ENCODE results near the gene MAML2.

MAML2 gene

GRCh38 chr11:96137373-96137772 is 205.6 kb downstream of the MAML2 start:
- TF ChIP-seq ZNF274 (IDR thresholded peaks at IDR 0.05; ENCODE audit: low read depth, low read length): no peak
- no peak overlapping the region for H3K4me3 ChIP-seq (ENCODE audit: low read length)

- TF ChIP-seq ZNF274 (IDR thresholded peaks at IDR 0.05; ENCODE audit: low read depth, low read length): no peak
- H3K4me3 ChIP-seq (ENCODE audit: low read length): no peak overlapping the region
These were observed 206.2 kb downstream of the MAML2 start for GRCh38 chr11:96136613-96137298.

- TF ChIP-seq ZNF274 (IDR thresholded peaks at IDR 0.05; ENCODE audit: low read depth, low read length): no peak
- no peak overlapping the region for H3K4me3 ChIP-seq (ENCODE audit: low read length)
These were observed 208.4 kb downstream of the MAML2 start for GRCh38 chr11:96134602-96135001.

DNA sequence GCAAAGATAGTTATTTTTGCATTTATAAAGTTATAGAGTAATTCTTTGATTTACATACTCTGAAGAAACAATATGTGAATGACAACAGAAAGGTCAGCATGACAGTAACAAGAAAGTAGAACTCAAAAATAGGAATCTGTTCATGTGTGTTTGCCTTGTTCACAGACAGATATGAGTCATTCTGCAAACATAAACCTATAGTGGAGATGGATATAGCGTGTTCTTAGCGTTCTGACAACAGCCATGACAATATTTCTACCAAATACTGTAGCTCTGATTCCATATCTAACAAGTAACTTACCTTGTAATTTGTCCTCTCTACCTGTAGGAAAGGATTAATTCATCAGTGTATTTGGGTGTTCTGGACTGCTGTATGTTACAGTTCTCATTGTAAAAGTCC is 210.6 kb downstream of the MAML2 start:
- no peak overlapping the region for H3K4me3 ChIP-seq (ENCODE audit: low read length)
- TF ChIP-seq ZNF274 (IDR thresholded peaks at IDR 0.05; ENCODE audit: low read depth, low read length): no peak

DNA sequence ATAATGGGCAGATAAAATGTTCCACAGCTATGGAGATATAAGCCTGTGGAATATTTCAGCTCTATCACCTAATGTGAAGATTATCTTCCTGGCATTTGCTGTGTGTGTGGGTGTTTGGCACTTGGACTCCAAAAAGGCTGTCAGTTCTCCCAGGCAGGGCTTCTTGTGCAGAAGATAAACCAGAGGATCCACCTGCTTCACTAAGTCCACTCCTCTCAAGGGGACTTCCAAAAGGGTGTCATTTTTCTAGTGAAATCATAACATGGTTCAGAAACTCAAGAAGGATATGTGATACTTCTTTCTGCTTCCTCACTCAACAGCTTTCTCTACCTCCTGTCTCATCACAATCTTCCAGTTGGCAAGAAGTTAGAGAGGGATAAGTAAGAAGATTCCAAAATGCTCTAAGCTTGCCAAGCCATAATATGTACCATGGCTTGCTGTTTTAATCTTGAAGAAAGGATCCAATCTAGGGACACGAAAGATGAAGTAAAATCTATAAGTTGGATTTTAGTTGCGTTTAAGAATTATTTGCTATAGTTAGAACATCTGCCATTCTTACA is 212.9 kb downstream of the MAML2 start:
- H3K4me3 ChIP-seq (ENCODE audit: low read length): no peak overlapping the region
- TF ChIP-seq ZNF274 (IDR thresholded peaks at IDR 0.05; ENCODE audit: low read depth, low read length): no peak

DNA sequence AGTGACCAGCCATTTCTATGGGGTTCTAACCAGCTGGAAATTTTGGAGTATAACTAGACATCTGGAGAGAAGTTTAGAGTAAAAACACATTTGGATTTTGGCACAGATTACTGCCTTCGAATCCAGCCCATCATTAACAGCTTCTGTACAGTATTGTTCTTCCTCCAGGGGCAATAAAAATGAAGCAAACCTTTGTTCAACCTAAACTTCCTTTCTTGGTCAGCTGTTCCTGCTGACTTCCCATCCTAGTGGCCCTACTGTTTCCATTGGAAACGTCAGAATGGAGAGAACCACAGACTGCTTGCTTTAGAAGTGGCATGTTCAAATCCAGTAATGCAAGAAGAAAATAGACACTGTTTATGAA is 215.4 kb downstream of the MAML2 start:
- no peak overlapping the region for H3K4me3 ChIP-seq (ENCODE audit: low read length)
- TF ChIP-seq ZNF274 (IDR thresholded peaks at IDR 0.05; ENCODE audit: low read depth, low read length): no peak

GRCh38 chr11:96126917-96127595 is 215.9 kb downstream of the MAML2 start:
- no peak overlapping the region for H3K4me3 ChIP-seq (ENCODE audit: low read length)
- TF ChIP-seq ZNF274 (IDR thresholded peaks at IDR 0.05; ENCODE audit: low read depth, low read length): no peak

DNA sequence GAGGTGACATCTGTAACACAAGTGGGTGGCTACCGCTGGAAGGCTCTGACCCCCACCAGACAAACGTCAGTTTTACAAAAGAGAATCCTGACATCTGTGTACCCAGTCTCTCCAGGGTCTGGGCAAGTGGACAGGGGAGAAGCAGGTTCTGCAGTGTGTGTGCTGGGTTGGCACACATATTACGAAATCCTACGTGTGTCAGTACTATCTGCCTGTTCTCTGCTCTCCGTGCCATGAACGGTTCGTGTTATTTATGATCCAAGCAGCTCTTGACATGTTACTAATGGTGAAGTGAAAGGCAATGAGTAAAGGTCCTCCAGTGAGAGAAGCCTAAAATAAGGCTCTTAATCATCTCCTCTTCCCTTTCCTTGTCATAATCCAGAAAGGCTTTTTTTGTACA is 217.6 kb downstream of the MAML2 start:
- H3K4me3 ChIP-seq (ENCODE audit: low read length): no peak overlapping the region
- TF ChIP-seq ZNF274 (IDR thresholded peaks at IDR 0.05; ENCODE audit: low read depth, low read length): no peak

GRCh38 chr11:96124155-96124554 is 218.8 kb downstream of the MAML2 start:
- H3K4me3 ChIP-seq (ENCODE audit: low read length): no peak overlapping the region
- TF ChIP-seq ZNF274 (IDR thresholded peaks at IDR 0.05; ENCODE audit: low read depth, low read length): no peak

GRCh38 chr11:96123301-96123700 is 219.7 kb downstream of the MAML2 start:
- H3K4me3 ChIP-seq (ENCODE audit: low read length): no peak overlapping the region
- TF ChIP-seq ZNF274 (IDR thresholded peaks at IDR 0.05; ENCODE audit: low read depth, low read length): no peak

DNA sequence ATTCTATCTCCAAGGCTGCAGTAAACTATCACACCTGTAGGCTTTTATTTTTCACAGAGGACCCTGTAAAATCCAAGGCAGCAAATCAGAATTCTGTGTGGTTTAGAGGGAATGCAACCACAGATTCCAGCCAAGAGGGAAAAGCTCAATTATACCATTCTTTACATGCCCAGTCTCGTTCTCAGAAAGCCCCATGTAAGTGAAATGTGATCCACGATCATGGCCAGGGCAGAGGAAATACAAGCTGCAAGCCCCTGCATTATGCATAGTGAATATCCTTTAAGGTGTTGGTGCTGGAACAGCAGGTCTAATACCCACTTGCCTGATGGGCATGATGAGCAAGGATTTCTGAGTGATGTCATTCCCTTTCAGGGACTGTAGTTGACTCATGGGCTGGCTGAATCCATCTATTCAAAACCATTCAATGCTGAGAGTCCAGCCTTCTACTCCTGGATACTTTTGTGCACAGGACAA is 220.4 kb downstream of the MAML2 start:
- no peak overlapping the region for H3K4me3 ChIP-seq (ENCODE audit: low read length)
- TF ChIP-seq ZNF274 (IDR thresholded peaks at IDR 0.05; ENCODE audit: low read depth, low read length): no peak

DNA sequence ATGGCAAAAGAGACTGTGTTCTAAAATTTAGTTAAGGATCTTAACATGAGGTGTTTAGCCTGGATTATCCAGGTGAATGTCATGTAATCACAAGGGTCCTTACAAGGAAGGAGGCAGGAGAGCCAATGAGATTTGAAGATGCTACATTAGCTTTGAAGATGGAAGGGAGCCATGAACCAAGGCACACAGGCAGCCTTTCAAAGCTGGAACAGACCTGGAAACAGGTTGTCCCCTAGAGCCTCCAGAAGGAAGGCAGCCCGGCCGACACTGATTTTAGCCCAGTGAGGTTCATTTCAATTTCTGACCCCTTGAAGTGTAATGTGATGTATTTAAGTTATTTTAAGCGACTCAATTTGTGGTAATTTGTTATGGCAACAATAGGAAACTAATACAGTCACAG is 223.8 kb downstream of the MAML2 start:
- TF ChIP-seq ZNF274 (IDR thresholded peaks at IDR 0.05; ENCODE audit: low read depth, low read length): no peak
- no peak overlapping the region for H3K4me3 ChIP-seq (ENCODE audit: low read length)

- no peak overlapping the region for H3K4me3 ChIP-seq (ENCODE audit: low read length)
- TF ChIP-seq ZNF274 (IDR thresholded peaks at IDR 0.05; ENCODE audit: low read depth, low read length): no peak
These were observed 226.6 kb downstream of the MAML2 start for GRCh38 chr11:96116376-96116775.

GRCh38 chr11:96114178-96115064 is 228.6 kb downstream of the MAML2 start:
- no peak for TF ChIP-seq ZNF274 (IDR thresholded peaks at IDR 0.05; ENCODE audit: low read depth, low read length)
- H3K4me3 ChIP-seq (ENCODE audit: low read length): no peak overlapping the region

All from GM08714 (cell line).